ENCODE measurements around the gene BDH1. TPM values are rescaled to one million over a fixed set of nuclear protein-coding genes. Genes with fewer than 3 reads are reported as not detected.

Gene BDH1
- total RNA-seq, 1 donor from 2014 or later, result 69.4 TPM

- no peak for DNase-seq (ENCODE audit: low spot score)
These were observed 49.8 kb downstream of the BDH1 start for GRCh38 chr3:197505796-197506548.

DNA sequence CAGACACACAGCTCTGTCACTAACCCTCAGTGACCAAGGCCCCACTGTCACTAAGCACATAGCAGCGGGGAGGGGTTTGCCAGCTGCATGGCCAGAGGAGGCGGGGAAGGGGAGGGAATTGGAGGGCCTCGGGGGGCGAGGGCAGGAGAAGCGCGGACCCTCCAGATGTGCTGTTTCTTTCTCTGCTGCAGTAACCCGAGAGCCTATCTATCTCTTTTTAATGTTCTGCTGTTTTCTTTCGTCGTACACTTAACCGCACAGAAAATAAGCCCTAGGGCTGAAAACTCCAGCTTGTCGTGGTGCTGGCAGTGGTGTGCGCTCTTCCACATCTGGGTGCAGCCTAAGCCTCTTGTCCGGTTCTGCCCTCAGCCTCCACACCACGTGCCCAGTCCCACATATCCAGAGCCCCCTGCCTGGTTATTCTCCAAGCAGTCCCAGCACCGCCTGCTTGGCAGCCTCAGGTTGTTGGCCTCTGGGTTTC is 51.1 kb downstream of the BDH1 start:
- DNase-seq (ENCODE audit: low spot score), result no peak

GRCh38 chr3:197504229-197504628 is 51.5 kb downstream of the BDH1 start:
- no peak for DNase-seq (ENCODE audit: low spot score)

GRCh38 chr3:197503652-197504051 is 52.1 kb downstream of the BDH1 start:
- DNase-seq (ENCODE audit: low spot score), result no peak

DNA sequence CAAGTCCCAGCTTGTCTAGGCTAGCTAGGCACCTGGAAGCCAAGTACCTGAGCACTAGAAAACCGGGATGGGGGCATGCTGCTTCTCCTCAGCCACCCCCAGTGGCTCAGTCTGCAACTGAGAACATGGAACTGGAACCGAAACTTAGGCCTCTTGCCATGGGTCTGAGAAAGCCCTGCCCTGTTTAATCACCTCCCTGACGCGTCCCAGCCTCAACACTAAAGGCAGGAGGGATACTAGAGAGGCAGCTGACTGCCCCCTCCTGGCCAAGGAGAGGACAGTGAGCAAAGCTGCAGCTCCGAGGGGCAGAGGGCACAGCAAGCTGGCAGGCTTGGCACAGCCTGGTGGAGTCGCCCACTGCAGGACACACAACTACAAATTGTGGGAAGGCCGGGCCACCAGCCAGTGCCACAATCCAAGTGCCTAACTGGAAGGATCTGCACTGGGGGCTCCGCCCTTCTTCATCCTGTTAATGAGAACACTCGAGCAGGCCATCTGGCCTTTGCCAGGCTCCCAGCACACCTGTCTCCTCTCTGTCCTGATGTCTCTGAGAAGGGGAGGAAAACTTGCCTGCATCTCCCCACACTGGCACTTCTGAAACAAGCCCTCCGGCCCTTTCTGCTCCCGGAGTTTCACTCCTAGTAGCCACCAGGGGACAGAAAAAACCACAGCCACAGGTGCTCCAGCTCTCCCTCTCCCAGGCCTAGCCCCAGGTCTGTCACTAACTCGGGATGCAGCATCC is 53.7 kb downstream of the BDH1 start:
- DNase-seq (ENCODE audit: low spot score), result no peak

DNA sequence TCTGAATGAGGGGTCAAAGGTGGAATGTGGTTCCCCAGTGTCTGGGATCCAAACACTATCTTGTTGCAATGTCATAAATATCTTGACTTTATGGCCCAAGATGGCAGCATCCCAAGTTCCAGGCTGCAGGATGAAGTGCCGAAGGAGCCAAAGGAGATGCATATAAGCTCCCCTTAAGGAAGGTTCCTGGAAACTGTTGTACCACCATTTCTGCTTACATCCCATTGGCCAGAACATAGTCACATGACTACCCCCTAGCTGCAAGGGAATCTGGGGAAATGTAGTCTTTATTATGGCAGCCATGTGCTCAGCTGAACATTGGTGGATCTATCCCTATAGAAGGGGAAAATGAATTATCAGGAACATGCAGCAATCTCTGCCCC is 54.3 kb downstream of the BDH1 start:
- DNase-seq (ENCODE audit: low spot score), result no peak

GRCh38 chr3:197500812-197501211 is 55.0 kb downstream of the BDH1 start:
- DNase-seq (ENCODE audit: low spot score), result no peak

- DNase-seq (ENCODE audit: low spot score), result no peak
These were observed 56.3 kb downstream of the BDH1 start for GRCh38 chr3:197499427-197499826.

DNA sequence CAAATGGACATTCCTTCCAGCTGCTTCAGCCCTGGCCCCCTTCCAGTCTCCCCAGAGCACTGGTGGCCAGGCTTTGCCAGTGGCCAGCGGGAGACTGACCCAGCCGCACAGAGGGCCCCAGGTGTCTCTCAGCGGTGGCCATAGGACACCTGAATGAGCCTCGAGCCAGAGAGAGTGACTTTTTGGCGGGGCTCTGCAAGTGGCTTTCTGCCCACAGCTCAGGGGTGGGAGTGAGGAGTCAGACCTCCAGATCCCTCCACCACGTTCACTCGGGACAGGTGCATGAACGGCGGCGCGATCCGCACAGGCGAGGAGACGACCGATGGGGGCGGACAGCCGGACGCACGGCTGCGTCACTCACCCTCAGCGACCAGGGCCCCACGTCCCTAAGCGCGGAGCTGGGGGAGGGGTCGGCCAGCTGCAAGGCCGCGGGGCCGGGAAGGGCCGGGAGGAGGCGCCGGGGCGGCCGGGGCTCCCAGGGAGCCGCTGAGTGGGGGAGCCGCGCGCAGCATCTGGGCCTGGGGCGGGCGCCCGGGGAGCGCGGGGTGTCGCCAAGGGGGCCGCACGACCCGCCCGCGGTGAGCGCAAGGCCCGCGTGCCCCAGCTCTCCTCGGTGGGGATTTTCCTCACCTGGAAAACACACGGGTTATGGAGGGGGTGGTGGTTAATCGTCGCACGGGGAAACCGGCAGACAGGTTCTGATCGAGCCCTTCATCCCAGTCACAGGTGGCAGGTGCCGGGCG is 57.1 kb downstream of the BDH1 start:
- no peak for DNase-seq (ENCODE audit: low spot score)

DNA sequence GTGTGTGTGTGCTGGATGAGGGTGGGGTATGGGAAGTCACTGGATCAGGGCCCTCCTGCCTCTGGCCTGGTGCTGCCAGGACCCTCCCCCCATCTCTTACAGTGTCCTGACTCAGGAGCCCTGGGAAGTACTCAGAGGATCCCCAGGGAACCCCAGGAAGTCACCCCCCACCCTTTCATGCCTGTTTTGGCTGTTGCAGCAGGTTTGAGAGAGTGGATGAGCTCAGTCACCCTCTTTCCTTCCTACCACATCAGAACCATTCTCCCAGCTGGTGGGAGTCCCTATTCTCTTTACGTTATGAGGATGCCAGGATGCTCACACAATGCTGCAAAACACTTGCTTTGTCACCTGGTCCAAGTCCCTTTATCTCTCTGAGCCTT is 59.0 kb downstream of the BDH1 start:
- DNase-seq (ENCODE audit: low spot score), result no peak

DNA sequence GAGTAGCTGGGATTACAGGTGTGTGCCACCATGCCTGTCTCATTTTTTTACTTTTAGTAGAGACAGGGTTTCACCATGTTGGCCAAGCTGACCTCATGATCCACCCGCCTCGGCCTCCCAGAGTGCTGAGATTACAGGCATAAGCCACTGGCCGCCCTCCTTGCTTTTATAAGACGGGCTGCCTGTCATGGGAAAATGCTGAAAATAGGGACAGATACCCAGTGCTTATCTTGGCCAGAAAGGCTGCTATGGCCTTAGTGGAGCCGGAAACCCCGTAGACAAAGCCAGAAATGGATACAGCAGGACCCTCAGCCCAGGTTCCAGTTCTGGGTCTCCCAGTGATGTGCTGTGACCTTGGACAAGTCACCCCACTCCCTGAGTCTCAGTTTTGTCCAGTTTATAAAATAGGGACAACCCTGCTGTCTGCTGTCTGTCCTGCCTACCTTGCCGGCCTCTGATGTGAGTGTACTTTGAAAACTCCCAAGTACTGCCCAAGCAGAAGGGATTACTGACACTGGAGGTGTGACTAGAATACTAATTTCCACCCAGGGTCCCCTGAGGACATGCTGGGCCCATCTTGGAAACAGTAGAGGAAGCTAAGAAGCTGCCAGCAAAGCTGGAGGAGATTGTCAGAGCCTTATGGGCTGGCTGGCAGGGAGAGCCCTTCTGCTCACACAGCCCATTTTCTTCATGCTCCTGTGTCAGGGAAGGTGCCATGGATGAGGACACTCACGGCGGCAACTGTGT is 59.6 kb downstream of the BDH1 start:
- DNase-seq (ENCODE audit: low spot score), result no peak

DNA sequence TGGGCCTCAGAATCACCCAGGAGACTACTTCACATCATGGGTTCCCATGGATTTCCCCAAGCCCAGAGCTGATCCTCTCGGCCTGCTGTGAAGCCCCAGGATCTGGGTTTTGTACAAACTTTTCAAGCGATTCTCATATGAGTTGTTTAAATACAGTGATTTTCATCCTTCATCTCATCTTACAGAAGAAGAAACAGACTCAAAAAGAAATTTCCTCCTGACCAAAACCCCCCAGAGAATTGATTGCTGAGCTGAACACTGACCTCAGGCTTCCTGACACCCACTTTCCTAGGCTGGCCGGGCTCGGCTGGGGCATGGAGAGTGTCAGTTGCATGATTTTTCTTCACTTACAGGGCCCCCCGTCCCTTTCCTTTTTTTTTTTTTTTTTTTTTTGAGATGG is 60.3 kb downstream of the BDH1 start:
- no peak for DNase-seq (ENCODE audit: low spot score)

DNA sequence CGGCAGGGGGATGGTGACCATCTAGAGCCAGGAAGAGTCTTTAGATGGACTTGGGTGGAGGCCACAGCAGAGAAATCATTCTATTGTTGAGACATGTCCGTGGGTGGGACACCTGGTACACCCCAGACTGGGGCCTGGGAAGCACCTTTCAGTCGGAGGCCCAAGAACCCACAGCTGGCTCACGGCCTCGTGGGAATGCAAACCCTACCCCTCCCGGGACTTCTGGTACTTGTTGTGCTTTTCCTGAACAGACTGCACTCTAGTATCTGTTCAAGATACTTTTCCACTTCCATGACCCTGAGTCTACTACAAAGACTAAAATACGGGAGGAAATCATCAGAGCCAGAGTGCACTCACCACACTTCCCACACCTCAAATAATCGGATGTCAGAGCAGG is 60.7 kb downstream of the BDH1 start:
- no peak for DNase-seq (ENCODE audit: low spot score)

- DNase-seq (ENCODE audit: low spot score), result no peak
These were observed 61.3 kb downstream of the BDH1 start for GRCh38 chr3:197494366-197495058.

GRCh38 chr3:197493049-197493448 is 62.7 kb downstream of the BDH1 start:
- DNase-seq (ENCODE audit: low spot score), result no peak

DNA sequence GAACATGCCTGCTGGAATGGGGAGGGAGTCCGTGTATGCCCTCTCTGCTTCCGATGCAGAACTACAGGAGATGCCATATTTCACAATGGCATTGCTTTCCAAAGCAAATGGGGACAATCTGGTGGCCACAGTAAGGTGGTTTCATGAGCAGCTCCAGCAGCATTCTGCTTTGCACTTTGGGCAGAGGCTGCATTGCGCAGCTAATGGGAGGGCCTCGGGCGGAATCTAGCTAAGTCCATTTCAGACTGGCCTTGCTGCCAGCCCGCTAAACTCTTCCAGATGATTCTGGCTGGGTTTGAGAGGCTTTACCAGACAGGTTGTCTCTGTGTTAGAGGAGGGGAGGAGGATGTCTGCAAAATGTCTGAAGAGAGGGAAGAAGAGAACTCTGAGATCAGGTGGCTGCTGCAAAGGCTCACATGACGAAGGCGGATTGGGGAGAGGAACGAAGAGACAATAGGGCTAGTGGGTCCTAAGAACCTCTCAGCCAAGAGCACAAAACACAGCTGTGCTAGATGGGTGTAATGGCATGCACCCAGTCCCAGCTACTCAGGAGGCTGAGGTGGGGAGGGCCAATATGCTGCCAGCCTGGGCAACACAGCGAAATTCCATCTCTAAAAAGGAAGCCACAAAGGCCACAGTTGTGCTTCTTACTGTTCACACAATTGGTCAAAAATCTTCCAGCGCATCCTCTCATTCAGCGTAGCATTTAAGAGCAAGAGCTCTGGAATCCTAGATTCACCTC is 63.7 kb downstream of the BDH1 start:
- no peak for DNase-seq (ENCODE audit: low spot score)

- no peak for DNase-seq (ENCODE audit: low spot score)
These were observed 64.3 kb downstream of the BDH1 start for GRCh38 chr3:197491478-197491877.

- no peak for DNase-seq (ENCODE audit: low spot score)
These were observed 65.4 kb downstream of the BDH1 start for GRCh38 chr3:197490098-197491058.

DNA sequence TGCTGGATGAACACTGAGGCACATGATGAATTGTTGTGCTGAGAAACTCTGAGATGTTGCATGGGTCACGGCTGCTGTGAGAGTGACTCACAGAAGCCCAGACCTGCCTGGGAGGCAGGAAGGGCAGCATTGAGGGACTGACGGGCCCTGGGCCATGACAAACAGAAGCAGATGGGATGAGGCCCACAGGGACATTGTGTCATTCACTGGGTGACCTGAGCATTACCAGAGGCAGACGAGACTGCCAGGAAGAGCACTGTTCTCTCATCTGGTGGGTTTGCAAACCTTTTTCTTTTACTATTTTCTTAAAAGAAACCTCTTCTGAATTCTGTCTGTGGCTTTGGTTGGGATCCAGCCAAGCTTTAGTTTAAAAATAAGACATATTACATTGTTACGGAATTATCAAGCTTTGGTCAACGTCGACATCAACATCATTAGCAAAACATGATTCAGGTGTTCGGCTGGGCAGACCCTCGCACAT is 67.8 kb downstream of the BDH1 start:
- DNase-seq (ENCODE audit: low spot score), result peak; percentile 57
